HCEC 1CT (cell line): ENCODE results near the gene TAF1A.

ENCODE experiments used
- DNase-seq: peaks from one replicate; pipeline ENCODE4 v3.0.0-alpha.2; 2017

The TAF1A gene

DNA sequence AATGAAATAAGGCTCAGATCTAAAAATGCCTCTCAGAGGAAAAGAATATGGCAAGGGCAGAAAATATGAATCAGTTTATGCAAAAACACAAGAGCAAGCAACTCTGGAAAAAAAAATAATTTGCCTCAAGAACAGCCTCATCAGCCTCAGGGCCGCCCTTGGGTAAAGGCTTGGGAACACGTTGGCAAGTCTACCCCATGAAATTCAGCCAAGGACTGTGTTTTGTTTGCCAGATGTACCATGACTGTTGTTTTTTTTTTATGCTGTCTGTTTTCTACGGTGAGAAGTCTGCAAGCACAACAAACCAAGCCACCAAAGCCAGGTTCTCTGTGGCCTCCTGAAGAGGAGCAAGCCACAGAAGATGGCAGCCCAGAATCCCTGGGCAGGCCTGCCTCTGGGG, 59.8 kb downstream of the TAF1A start:
- no peak for DNase-seq

DNA sequence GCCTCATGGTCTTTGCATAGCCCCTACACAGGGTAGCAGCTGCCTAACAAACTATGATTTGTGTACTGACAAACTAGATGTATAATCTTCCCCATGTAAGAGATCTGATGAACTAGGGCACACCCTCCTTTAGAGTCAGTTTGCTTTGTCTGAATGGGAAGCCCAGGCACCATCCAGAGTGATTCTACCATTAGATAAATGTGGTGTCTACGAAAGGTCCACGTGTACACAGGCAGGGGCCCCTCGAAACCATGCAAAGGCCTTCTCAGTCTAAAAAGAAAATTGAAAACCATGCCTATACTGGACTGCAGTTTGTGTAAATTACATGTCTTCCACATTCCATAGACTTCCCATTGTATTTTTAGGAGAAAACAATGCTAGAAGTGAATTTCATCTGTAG, 60.6 kb downstream of the TAF1A start:
- DNase-seq, result no peak

DNA sequence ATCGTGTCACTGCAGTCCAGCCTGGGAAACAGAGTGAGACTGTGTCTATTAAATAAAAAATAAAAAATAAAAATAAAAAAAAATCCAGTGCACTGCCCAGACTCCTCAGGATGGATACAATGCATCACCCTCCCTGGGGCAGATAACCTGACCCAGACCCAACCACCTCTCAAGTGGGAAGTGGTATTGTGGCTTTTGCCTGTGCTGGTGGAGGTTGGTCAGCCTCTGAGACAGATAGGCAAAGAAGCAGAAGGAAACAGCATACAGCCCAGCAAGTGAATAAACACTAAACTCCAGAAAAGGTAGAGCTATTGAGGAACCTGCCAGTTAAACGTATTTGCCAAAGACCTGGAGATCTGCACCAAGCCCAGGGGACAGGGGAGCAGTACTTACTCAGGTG, 63.8 kb downstream of the TAF1A start:
- no peak for DNase-seq

DNA sequence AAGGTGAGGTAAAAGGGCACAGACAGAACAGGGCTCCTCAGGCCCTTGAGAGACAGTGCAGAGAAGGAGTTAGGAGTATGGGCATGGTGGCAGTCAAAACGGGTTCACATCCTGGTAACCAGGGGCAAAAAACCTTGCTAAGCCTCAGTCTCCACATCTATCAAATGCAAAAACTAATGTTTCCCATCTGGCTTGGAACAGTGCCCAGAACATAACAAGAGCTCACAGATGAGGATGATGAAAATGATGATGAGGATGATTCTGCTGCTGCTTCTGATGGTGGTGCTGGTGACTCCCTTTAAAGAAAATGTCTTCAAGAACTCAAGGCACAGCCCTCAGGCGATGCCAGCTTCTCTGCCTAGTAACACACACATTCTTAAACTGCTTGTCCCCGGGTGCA, 65.9 kb downstream of the TAF1A start:
- no peak for DNase-seq

DNA sequence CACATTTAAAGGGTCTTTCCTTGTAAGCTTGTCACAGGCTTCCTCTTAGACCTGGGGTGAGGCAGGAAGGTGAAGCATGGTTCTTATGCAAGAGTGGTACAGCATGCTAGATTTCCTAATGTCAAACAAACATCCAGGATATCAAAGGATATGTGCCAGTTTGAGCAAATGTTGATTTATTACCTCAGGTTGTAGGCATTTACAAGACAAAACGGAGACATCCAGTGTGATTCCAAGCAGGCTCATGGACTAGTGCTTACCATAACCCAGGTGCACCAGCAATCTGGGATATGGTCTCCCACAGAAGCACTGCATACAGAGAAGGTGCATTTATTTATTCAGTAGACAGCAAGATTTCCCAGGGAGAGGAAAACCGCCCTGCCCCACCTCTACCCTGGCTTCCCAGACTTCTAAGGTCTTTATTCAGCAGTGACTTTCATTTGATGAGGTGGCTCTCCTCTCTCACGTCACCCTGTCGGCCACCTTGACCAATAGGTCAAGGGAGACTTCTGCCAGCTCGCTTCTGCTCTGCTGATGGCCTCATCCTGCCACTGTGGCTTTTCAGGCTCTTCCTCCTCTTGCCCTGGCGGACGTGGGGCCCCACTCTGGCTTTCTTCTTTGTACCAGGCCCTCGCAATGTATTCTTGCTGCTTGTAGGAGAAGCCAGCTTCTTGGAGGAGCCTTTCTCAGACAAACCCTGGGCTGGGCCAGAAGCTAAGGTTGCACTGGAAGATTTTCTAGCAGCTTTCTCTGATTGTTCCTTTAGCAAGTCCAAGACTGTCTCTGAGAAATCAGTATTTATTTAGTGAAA, 67.4 kb downstream of the TAF1A start:
- DNase-seq, result no peak

DNA sequence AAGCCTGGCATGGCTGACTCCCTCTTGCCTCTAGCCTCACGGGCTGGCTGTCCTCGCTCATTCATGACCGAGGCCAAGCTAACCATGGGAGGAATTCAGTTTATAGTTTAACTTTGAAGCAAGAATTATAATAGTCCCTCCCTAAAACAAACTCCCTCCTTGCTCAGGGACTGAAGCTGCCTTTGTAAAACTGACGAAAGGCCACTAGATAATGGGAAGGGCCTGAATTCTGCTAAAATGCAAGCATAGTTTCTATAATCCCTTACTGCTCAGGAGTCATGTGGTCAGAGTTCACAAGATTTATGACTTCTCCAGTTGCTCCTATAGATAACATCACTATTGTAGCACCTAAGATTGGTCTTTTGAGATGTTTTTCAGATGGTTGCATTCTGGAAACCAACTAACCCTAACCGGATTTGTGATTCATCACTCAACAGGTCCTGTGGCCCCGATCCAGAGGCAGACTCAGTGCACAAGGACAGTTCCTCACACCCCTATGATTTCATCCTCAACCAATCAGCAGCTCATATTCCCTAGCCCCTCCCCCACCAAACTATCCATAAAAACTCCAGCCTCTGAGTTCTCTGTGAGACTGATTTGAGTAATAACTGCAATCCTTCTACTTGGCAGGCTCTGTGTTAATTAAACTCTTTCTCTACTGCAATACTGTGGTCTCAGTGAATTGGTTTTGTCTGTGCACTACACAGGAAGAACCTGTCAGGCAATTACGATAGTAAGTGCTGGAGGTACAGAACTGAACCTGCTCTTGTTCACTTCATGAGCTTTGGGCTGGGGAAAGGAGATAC, 68.2 kb downstream of the TAF1A start:
- peak; percentile 83 for DNase-seq
